Sigmoid colon (tissue), 7 donors: Measurements from ENCODE around the gene GNAI2. TPM values are rescaled to one million over a fixed set of nuclear protein-coding genes. Genes with fewer than 3 reads are reported as not detected.

ENCODE experiments used
- DNase-seq: peaks from one replicate; pipeline ENCODE4 v3.0.0-alpha.2; 2019
- H3K27ac ChIP-seq, 4 donors: fragments of 200-600 bp; sonication (generic); one replicate each; pipeline ENCODE4 v1.5.1; 2016 to 2019; ENCODE audit warnings: mild to moderate bottlenecking in 1 of 4
- H3K27me3 ChIP-seq, 3 donors: fragments of 200-600 bp; sonication (generic); one replicate each; pipeline ENCODE4 v1.5.1; 2019; ENCODE audit warnings: mild to moderate bottlenecking in 1 of 3
- H3K36me3 ChIP-seq, 4 donors: fragments of 200-600 bp; sonication (generic); one replicate each; pipeline ENCODE4 v1.5.1; 2016 to 2019
- H3K4me1 ChIP-seq, 4 donors: fragments of 200-600 bp; sonication (generic); one replicate each; pipeline ENCODE4 v1.5.1; 2017 to 2019
- H3K4me3 ChIP-seq, 4 donors: fragments of 200-600 bp; sonication (generic); one replicate each; pipeline ENCODE4 v1.5.1; 2017 to 2019; ENCODE audit warnings: mild to moderate bottlenecking in 2 of 4, moderate library complexity in 1 of 4
- H3K9me3 ChIP-seq, 4 donors: fragments of 200-600 bp in 3 of 4; sonication (generic) in 3 of 4; one replicate each; pipeline versions ENCODE4 v1.5.1 to v1.6.1; 2013 to 2019
- EP300 ChIP-seq, 4 donors: sonication (generic); formaldehyde crosslinking; IDR thresholded peaks; one replicate each; pipeline ENCODE4 v1.6.1; 2017; ENCODE audit warnings: antibody characterized with exemption in 4 of 4
- POLR2A ChIP-seq, 2 donors: fragments of 450-650 bp; IDR thresholded peaks; one replicate each; pipeline ENCODE4 v1.6.1; 2016; ENCODE audit warnings: antibody characterized with exemption in 2 of 2, mild to moderate bottlenecking in 2 of 2, moderate library complexity in 2 of 2
- POLR2AphosphoS5 ChIP-seq, 4 donors: sonication (generic); formaldehyde crosslinking; IDR thresholded peaks; one replicate each; pipeline ENCODE4 v1.6.1; 2017; ENCODE audit warnings: antibody characterized with exemption in 4 of 4
- WGBS, 2 donors: extraction: QIAGEN DNeasy Blood & Tissue Kit; methylation state at CpG; one replicate each; pipeline ENCODE4 v1.1.7; 2013; 5-methylcytosine and 5-hydroxymethylcytosine counted together
- intact Hi-C: fragments of 100-400 bp; cut with DNase I; formaldehyde crosslinking; loops from one replicate; pipeline ENCODE4 v1.15.1; 2023
- polyA plus RNA-seq, 3 donors: library from polyadenylated mRNA; stranded (reverse); fragments of 200-250 nt; gene quantifications; one replicate each; pipeline ENCODE4 v1.2.3, GENCODE V29; 2013
- total RNA-seq, 4 donors: library from RNA; depleted of rRNA; stranded (reverse); fragments of >200 nt; gene quantifications; one replicate each; pipeline ENCODE4 v1.1.0, GENCODE V29; 2016
- TF ChIP-seq, protein P1 (sequence below), 4 experiments: fragments of 450-650 bp in 3 of 4; fragments of 200-600 bp in 1 of 4; IDR thresholded peaks; one replicate each; pipeline ENCODE4 v1.5.1; 2016 to 2019; ENCODE audit warnings: antibody characterized with exemption in 4 of 4, mild to moderate bottlenecking in 3 of 4, moderate library complexity in 2 of 4
- donor health status: healthy with polysubstance abuse.
- donor health status: Bipolar disorder and iron deficiency.
- donor health status: healthy.

Gene GNAI2
- total and polyA plus RNA-seq, 7 donors, result 43.9 to 171 (median 149) TPM

DNA sequence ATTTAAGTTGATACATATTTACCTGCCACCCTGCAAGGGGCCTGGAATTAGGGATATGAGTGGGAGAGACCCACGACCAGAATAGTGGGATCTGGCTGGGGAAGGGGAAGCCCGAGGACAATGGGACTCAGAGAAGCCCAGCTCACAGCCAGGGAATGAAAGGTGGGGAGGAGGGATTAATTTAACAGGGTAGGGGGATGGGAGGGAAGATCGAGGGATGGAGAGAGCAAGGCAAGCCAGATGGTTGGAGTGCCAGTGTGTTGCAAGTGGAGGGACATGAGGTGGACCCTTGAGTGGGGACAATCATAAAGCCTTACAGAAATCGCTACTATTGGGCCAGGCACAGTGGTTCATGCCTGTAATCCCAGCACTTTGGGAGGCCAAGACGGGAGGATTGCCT, 4.4 kb upstream of the GNAI2 start:
- no peaks in the 10 kb centered on the region for H3K27me3 ChIP-seq
- no peaks in the 10 kb centered on the region for H3K9me3 ChIP-seq
- no peak overlapping the region for H3K4me3 ChIP-seq
- TF ChIP-seq POLR2A (IDR thresholded peaks at IDR 0.05) (no peak), EP300 (IDR thresholded peaks at IDR 0.05) (no peak), POLR2AphosphoS5 (IDR thresholded peaks at IDR 0.05) (no peak)
- TF ChIP-seq, protein P1, sequence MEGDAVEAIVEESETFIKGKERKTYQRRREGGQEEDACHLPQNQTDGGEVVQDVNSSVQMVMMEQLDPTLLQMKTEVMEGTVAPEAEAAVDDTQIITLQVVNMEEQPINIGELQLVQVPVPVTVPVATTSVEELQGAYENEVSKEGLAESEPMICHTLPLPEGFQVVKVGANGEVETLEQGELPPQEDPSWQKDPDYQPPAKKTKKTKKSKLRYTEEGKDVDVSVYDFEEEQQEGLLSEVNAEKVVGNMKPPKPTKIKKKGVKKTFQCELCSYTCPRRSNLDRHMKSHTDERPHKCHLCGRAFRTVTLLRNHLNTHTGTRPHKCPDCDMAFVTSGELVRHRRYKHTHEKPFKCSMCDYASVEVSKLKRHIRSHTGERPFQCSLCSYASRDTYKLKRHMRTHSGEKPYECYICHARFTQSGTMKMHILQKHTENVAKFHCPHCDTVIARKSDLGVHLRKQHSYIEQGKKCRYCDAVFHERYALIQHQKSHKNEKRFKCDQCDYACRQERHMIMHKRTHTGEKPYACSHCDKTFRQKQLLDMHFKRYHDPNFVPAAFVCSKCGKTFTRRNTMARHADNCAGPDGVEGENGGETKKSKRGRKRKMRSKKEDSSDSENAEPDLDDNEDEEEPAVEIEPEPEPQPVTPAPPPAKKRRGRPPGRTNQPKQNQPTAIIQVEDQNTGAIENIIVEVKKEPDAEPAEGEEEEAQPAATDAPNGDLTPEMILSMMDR (IDR thresholded peaks at IDR 0.05), result no peak
- no peaks in the 10 kb centered on the region for H3K36me3 ChIP-seq
- no peak for DNase-seq
- peaks cover 0 to 28% (median 25%) of the 10 kb centered on the region in 4 donors for H3K4me1 ChIP-seq
- 76 to 86% methylated on average over 5 of the region's 5 CpGs for WGBS, 2 donors
- H3K27ac ChIP-seq, result no peak overlapping the region
- intact Hi-C loops, result no loop called here

DNA sequence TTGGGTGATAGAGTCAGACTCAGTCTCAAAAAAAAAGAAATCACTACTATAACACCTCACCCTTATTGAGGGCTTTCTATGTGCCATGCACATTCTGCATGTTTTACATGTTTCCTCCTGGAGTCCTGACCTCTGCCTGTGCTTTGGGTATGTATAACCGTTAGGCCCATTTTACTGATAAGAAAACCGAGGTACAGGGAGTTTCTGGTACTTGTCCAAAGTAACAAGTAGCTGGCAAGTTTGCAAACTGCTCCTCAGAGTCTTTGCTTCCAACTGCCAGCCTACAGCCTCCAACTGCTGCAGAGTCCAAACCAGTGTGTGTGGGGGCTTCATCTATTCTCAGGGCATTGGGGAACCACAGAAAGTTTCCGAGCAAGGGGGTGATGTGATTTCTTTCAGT, 3.7 kb upstream of the GNAI2 start:
- 60 to 88% methylated on average over 3 of the region's 3 CpGs for WGBS, 2 donors

DNA sequence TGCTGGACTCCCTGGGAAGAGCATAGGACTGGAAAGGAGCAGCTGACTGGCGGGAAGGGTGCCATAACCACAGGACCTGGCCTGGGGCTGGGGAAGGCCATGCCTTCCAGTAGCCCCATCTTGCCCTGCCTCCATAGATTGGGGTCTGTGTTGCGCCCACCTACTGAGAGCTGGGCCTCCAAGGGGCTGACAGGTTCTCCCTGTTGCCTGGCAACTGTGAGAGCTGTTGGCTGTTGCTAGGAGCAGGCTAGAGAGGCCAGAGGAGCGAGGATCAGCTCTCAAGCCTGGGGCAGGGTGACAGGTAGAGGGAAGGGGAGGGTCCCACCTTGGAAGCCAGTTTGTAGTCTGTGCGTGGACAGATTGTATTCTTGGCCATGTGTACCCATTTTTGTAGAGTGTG, 2.8 kb upstream of the GNAI2 start:
- Histone ChIP-seq H3K36me3 (no peaks in the 10 kb centered on the region), H3K4me3 (no peak overlapping the region), H3K4me1 (peaks cover 0 to 30% (median 15%) of the 10 kb centered on the region in 4 donors), H3K27me3 (no peaks in the 10 kb centered on the region), H3K27ac (no peak overlapping the region), H3K9me3 (no peaks in the 10 kb centered on the region)
- 89 to 90% methylated on average over 4 of the region's 4 CpGs for WGBS, 2 donors
- DNase-seq, result no peak
- TF ChIP-seq POLR2A (IDR thresholded peaks at IDR 0.05) (no peak), EP300 (IDR thresholded peaks at IDR 0.05) (no peak), POLR2AphosphoS5 (IDR thresholded peaks at IDR 0.05) (no peak)
- TF ChIP-seq, protein P1 (IDR thresholded peaks at IDR 0.05), result no peak
- intact Hi-C loops, result no loop called here

More for the DNA sequence above, 3.7 kb upstream of the GNAI2 start:
- Histone ChIP-seq H3K4me1 (peaks cover 0 to 28% (median 18%) of the 10 kb centered on the region in 4 donors), H3K4me3 (no peak overlapping the region), H3K27ac (no peak overlapping the region), H3K36me3 (no peaks in the 10 kb centered on the region), H3K9me3 (no peaks in the 10 kb centered on the region), H3K27me3 (no peaks in the 10 kb centered on the region)
- no peak for DNase-seq
- TF ChIP-seq EP300 (IDR thresholded peaks at IDR 0.05) (no peak), POLR2A (IDR thresholded peaks at IDR 0.05) (no peak), POLR2AphosphoS5 (IDR thresholded peaks at IDR 0.05) (no peak)
- TF ChIP-seq, protein P1 (IDR thresholded peaks at IDR 0.05), result no peak
- intact Hi-C loops, result no loop called here

DNA sequence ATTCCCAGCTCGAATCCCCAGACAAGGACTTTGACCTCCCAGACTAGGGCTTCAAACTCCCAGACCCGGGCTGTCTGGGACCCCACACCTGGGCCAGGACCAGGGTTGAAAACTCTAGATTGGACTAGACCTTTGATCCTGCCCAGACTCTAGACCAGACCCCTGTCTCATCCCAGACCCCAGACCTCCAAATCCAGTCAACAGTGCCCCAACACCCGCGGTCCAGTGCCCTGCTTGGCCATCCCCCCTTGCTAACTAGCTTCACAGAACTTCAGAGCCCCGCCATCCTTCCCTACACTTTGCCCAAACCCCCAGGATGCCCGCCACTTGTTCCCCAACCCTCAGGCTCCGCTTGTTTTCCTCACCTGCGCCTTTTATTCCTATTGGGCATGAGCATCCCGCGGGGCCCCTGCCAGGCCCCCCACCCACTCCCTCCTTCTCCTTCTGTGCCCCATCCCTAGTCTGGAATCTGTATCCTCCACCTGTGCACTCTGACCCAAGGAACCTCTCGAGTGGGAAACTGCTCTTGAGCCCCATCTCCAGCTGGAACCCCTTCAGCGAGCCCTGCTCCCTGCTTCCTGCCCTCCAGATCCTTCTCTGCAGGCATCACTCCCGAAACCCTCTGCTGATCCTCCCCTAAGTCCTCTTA, 604 bp downstream of the GNAI2 start:
- no peak for DNase-seq
- 3 to 21% methylated on average over 13 of the region's 13 CpGs for WGBS, 2 donors
- no peaks in the 10 kb centered on the region for H3K9me3 ChIP-seq
- intact Hi-C loops, result no loop called here
- H3K4me3 ChIP-seq, result peak overlapping the region; percentile 63 to 96 (median 74)
- H3K27ac ChIP-seq, result peak overlapping the region; percentile 87 to 94 (median 90)
- TF ChIP-seq, protein P1 (IDR thresholded peaks at IDR 0.05), result no peak
- TF ChIP-seq POLR2AphosphoS5 (IDR thresholded peaks at IDR 0.05) (peak in 1 of 4 donors; percentile 4), POLR2A (IDR thresholded peaks at IDR 0.05) (no peak), EP300 (IDR thresholded peaks at IDR 0.05) (no peak)
- no peaks in the 10 kb centered on the region for H3K36me3 ChIP-seq
- no peaks in the 10 kb centered on the region for H3K27me3 ChIP-seq
- peaks cover 0 to 60% (median 46%) of the 10 kb centered on the region in 4 donors for H3K4me1 ChIP-seq
